MM.1S (cell line): ENCODE results near the gene ST6GAL2.

Experiments used
- DNase-seq: peaks from one replicate; pipeline ENCODE4 v3.0.0-alpha.2; 2015
- H2AFZ ChIP-seq: fragments of 300-600 bp; sonication (generic); 2 replicates; pipeline ENCODE4 v1.6.0; 2016; ENCODE audit warnings: antibody characterized with exemption, low read length
- H3F3A ChIP-seq: fragments of 300-600 bp; sonication (generic); 2 replicates; pipeline ENCODE4 v1.6.1; 2016; ENCODE audit warnings: mild to moderate bottlenecking, antibody characterized with exemption, low read length, moderate library complexity, mixed read lengths; ENCODE audit not compliant: insufficient read depth
- H3K27ac ChIP-seq: fragments of 300-600 bp; sonication (generic); 2 replicates; pipeline ENCODE4 v1.5.1; 2016; ENCODE audit warnings: mild to moderate bottlenecking, low read length
- H3K27me3 ChIP-seq: fragments of 300-600 bp; sonication (generic); replicated peaks from 2 replicates; pipeline ENCODE4 v1.6.0; 2016; ENCODE audit warnings: low read length; ENCODE audit not compliant: insufficient read depth
- H3K36me3 ChIP-seq: fragments of 300-600 bp; sonication (generic); replicated peaks from 2 replicates; pipeline ENCODE4 v1.6.1; 2016; ENCODE audit warnings: mild to moderate bottlenecking, low read length, mixed read lengths; ENCODE audit not compliant: insufficient read depth
- H3K4me1 ChIP-seq: fragments of 300-600 bp; sonication (generic); 2 replicates; pipeline ENCODE4 v1.6.1; 2016; ENCODE audit warnings: low read length, mixed read lengths
- H3K4me2 ChIP-seq: fragments of 300-600 bp; sonication (generic); 2 replicates; pipeline ENCODE4 v1.6.0; 2016; ENCODE audit warnings: low read depth, low read length
- H3K4me3 ChIP-seq: fragments of 300-600 bp; sonication (generic); 2 replicates; pipeline ENCODE4 v1.5.1; 2016; ENCODE audit warnings: low read length, mixed read lengths
- H3K79me2 ChIP-seq: fragments of 300-600 bp; sonication (generic); 2 replicates; pipeline ENCODE4 v1.6.1; 2016; ENCODE audit warnings: mixed run types, low read length, mixed read lengths
- H3K9ac ChIP-seq: fragments of 300-600 bp; sonication (generic); 2 replicates; pipeline ENCODE4 v1.6.1; 2016; ENCODE audit warnings: low read length, mixed read lengths
- H3K9me2 ChIP-seq: fragments of 300-600 bp; sonication (generic); replicated peaks from 2 replicates; pipeline ENCODE4 v1.6.1; 2016; ENCODE audit warnings: mild to moderate bottlenecking, low read length, mixed read lengths; ENCODE audit not compliant: insufficient read depth
- H3K9me3 ChIP-seq: fragments of 300-600 bp; sonication (generic); replicated peaks from 2 replicates; pipeline ENCODE4 v1.6.1; 2016; ENCODE audit warnings: mild to moderate bottlenecking, low read length, mixed read lengths; ENCODE audit not compliant: insufficient read depth
- H4K20me1 ChIP-seq: fragments of 300-600 bp; sonication (generic); 2 replicates; pipeline ENCODE4 v1.6.1; 2016; ENCODE audit warnings: mild to moderate bottlenecking, low read length, moderate library complexity, mixed read lengths; ENCODE audit not compliant: insufficient read depth
- CTCF ChIP-seq: fragments of 300-600 bp; sonication (generic); IDR thresholded peaks from 2 replicates; pipeline ENCODE4 v1.5.1; 2016; ENCODE audit warnings: antibody characterized with exemption, low read length, mixed read lengths
- EZH2 ChIP-seq: fragments of 300-600 bp; sonication (generic); optimal IDR thresholded peaks from 2 replicates; pipeline ENCODE3; 2017; ENCODE audit warnings: low read depth, mild to moderate bottlenecking, antibody characterized with exemption, low read length, mixed read lengths
- EZH2phosphoT487 ChIP-seq: fragments of 300-600 bp; sonication (generic); IDR thresholded peaks from 2 replicates; pipeline ENCODE4 v1.6.1; 2018; ENCODE audit warnings: antibody characterized with exemption, low read length

The ST6GAL2 gene

DNA sequence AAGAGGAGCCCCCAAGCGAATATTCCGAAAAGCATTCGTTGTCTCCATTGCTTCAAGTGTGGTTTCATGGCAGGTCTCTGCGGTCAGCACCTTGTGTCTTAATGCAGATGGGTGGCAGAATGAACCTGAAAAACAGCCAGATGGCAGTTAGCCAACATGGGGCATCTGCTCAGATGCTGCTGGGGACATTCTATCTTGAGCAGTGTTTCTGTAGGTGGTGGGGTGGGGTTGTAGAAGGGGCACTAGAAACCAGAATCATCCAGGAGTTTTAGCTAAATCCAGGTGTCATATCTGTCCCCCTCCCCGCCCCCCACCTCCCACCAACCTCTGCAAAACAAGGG lies 42.1 kb downstream of the ST6GAL2 start:
- Histone ChIP-seq H3K9ac (no peak overlapping the region), H3K4me3 (no peak overlapping the region), H3F3A (peaks cover 29% of the 10 kb centered on the region), H3K79me2 (no peaks in the 10 kb centered on the region), H3K27ac (no peak overlapping the region), H3K4me2 (no peak overlapping the region), H3K36me3 (no peaks in the 10 kb centered on the region), H3K27me3 (no peaks in the 10 kb centered on the region), H3K4me1 (peaks cover 32% of the 10 kb centered on the region), H4K20me1 (no peaks in the 10 kb centered on the region), H2AFZ (no peak overlapping the region), H3K9me3 (no peaks in the 10 kb centered on the region), H3K9me2 (no peaks in the 10 kb centered on the region)
- TF ChIP-seq EZH2 (no peak), CTCF (no peak), EZH2phosphoT487 (no peak)
- peak; percentile 22 for DNase-seq

- Histone ChIP-seq H3K36me3 (no peaks in the 10 kb centered on the region), H3K27ac (no peak overlapping the region), H2AFZ (no peak overlapping the region), H3K4me3 (no peak overlapping the region), H4K20me1 (no peaks in the 10 kb centered on the region), H3F3A (peaks cover 29% of the 10 kb centered on the region), H3K79me2 (no peaks in the 10 kb centered on the region), H3K27me3 (no peaks in the 10 kb centered on the region), H3K9me3 (no peaks in the 10 kb centered on the region), H3K4me1 (peaks cover 32% of the 10 kb centered on the region), H3K9ac (no peak overlapping the region), H3K9me2 (no peaks in the 10 kb centered on the region), H3K4me2 (no peak overlapping the region)
- TF ChIP-seq EZH2phosphoT487 (no peak), CTCF (no peak), EZH2 (no peak)
- DNase-seq: no peak
Measured at GRCh38 chr2:106843001-106843909, 42.7 kb downstream of the ST6GAL2 start.

DNA sequence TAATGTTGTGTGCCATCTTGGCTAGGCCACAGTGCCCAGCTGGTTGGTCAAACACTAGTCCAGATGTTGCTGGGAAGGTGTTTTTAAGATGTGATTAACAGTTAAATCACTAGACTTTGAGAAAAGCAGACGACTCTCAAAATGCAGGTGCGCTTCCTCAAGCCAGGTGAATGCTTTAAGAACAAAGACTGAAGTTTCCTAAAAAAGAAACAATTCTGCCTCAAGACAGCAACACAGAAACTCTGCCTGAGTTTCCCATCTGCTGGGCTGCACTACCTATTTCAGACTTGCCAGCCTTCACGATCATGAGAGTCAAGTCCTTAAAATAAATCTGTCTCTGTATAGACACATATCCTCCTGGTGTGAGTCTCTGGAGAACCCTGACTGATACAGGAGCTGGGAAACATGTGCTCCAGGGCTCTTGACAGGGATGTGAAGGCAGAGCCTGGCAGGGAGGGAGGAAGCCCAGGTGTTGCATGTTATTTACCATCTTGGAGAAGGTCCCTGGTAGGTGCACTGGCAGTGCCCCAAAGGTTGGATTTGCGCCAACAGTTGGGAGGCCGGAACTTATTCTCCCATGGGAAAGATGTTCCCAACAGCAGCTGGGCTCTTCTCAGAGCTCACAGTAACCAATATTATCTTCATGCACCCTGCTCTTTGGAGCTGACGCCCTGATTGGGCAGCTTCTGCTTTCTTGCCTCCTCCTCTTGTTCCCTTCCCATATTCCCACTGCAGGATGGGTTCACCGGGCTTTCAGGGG lies 43.9 kb downstream of the ST6GAL2 start:
- no peaks in the 10 kb centered on the region for H3K79me2 ChIP-seq
- no peaks in the 10 kb centered on the region for H3K9me2 ChIP-seq
- H3K27ac ChIP-seq: peak overlapping the region; percentile 85
- H3K4me1 ChIP-seq: peaks cover 32% of the 10 kb centered on the region
- peak; percentile 79 for DNase-seq
- no peak overlapping the region for H3K4me3 ChIP-seq
- TF ChIP-seq EZH2phosphoT487: no peak
- no peak for TF ChIP-seq CTCF
- TF ChIP-seq EZH2: no peak
- H3F3A ChIP-seq: peaks cover 29% of the 10 kb centered on the region
- peak overlapping the region; percentile 46 for H3K9ac ChIP-seq
- H3K4me2 ChIP-seq: peak overlapping the region; percentile 50; the same call in 1 of the 2 replicates
- no peaks in the 10 kb centered on the region for H3K27me3 ChIP-seq
- H3K9me3 ChIP-seq: no peaks in the 10 kb centered on the region
- H2AFZ ChIP-seq: peak overlapping the region; percentile 7; the same call in 1 of the 2 replicates
- H3K36me3 ChIP-seq: no peaks in the 10 kb centered on the region
- no peaks in the 10 kb centered on the region for H4K20me1 ChIP-seq
